PC-9 (cell line): ENCODE results near the gene MPV17. TPM values are rescaled to one million over a fixed set of nuclear protein-coding genes. Genes with fewer than 3 reads are reported as not detected.

Experiments
- BruUV-seq: library from RNA; stranded (reverse); fragments of 400-500 nt; replicated peaks from 2 replicates; lab custom pipeline; 2021; lab: Mats Ljungman, UMichigan
- CTCF ChIA-PET: fragments of 300-600 bp; sonication (Branson Sonifier 250); formaldehyde crosslinking; loops from one replicate; lab custom pipeline; 2022; ENCODE audit warnings: antibody characterized with exemption; lab: Charles Lee
- POLR2A ChIA-PET: fragments of 300-600 bp; sonication (Branson Sonifier 250); formaldehyde crosslinking; loops from one replicate; lab custom pipeline; 2022; ENCODE audit warnings: antibody characterized with exemption; ENCODE audit not compliant: unreplicated experiment; lab: Charles Lee
- DNase-seq, 2 experiments: peaks; one replicate each; pipeline versions ENCODE4 v3.0.0 to v3.0.0-alpha.2; 2015 to 2022; ENCODE audit warnings: mixed read lengths in 1 of 2
- H2AFZ ChIP-seq: fragments of 200-600 bp; sonication (generic); 2 replicates; pipeline ENCODE4 v1.8.1; 2017; ENCODE audit warnings: antibody characterized with exemption
- H3F3A ChIP-seq: fragments of 200-600 bp; sonication (generic); 2 replicates; pipeline ENCODE4 v1.8.1; 2017; ENCODE audit warnings: antibody characterized with exemption, mild to moderate bottlenecking, low read depth; ENCODE audit not compliant: insufficient read depth
- H3K27ac ChIP-seq: fragments of 200-600 bp; sonication (generic); 2 replicates; pipeline ENCODE4 v1.6.1; 2016; ENCODE audit warnings: mixed run types
- H3K27me3 ChIP-seq: fragments of 200-600 bp; sonication (generic); 2 replicates; pipeline ENCODE4 v1.6.1; 2016; ENCODE audit warnings: low read depth, mixed run types; ENCODE audit not compliant: insufficient read depth
- H3K36me3 ChIP-seq: fragments of 200-600 bp; sonication (generic); 2 replicates; pipeline ENCODE4 v1.6.1; 2016; ENCODE audit warnings: low read depth, mixed run types
- H3K4me1 ChIP-seq: fragments of 200-600 bp; sonication (generic); replicated peaks from 2 replicates; pipeline ENCODE4 v1.6.1; 2016; ENCODE audit warnings: mixed run types; ENCODE audit not compliant: insufficient read depth
- H3K4me2 ChIP-seq: fragments of 200-600 bp; sonication (generic); 2 replicates; pipeline ENCODE4 v1.6.1; 2017; ENCODE audit warnings: mixed run types
- H3K4me3 ChIP-seq: fragments of 200-600 bp; sonication (generic); 2 replicates; pipeline ENCODE4 v1.6.1; 2016; ENCODE audit warnings: mixed run types
- H3K79me2 ChIP-seq: fragments of 200-600 bp; sonication (generic); 2 replicates; pipeline ENCODE4 v1.6.1; 2017; ENCODE audit warnings: low read depth, mixed run types
- H3K9me2 ChIP-seq: fragments of 200-600 bp; sonication (generic); 2 replicates; pipeline ENCODE4 v1.8.1; 2017; ENCODE audit warnings: mild to moderate bottlenecking; ENCODE audit not compliant: insufficient read depth
- H3K9me3 ChIP-seq: fragments of 200-600 bp; sonication (generic); 2 replicates; pipeline ENCODE4 v1.8.1; 2016; ENCODE audit warnings: low read depth; ENCODE audit not compliant: insufficient read depth
- H4K20me1 ChIP-seq: fragments of 200-600 bp; sonication (generic); 2 replicates; pipeline ENCODE4 v1.8.1; 2017; ENCODE audit not compliant: insufficient read depth
- EZH2 ChIP-seq: fragments of 200-600 bp; sonication (generic); IDR thresholded peaks from 2 replicates; pipeline ENCODE4 v1.8.0; 2017; ENCODE audit warnings: antibody characterized with exemption, low read depth
- intact Hi-C: fragments of 100-400 bp; cut with micrococcal nuclease; formaldehyde crosslinking; loops from one replicate; pipeline ENCODE4 v1.10.0; 2022; ENCODE audit not compliant: unreplicated experiment
- total RNA-seq: library from RNA; stranded (reverse); gene quantifications from 2 replicates; pipeline ENCODE4 v1.2.3, GENCODE V29; 2021
- TF ChIP-seq, protein P1 (sequence below): fragments of 200-600 bp; sonication (generic); conservative IDR thresholded peaks from 2 replicates; pipeline ENCODE4 v1.6.1; 2017; ENCODE audit warnings: mixed run types, antibody characterized with exemption, mild to moderate bottlenecking, moderate library complexity

The MPV17 gene
- total RNA-seq, 1 experiment from 2014 or later, result 47.5 TPM

- TF ChIP-seq EZH2, result no peak
- TF ChIP-seq, protein P1, sequence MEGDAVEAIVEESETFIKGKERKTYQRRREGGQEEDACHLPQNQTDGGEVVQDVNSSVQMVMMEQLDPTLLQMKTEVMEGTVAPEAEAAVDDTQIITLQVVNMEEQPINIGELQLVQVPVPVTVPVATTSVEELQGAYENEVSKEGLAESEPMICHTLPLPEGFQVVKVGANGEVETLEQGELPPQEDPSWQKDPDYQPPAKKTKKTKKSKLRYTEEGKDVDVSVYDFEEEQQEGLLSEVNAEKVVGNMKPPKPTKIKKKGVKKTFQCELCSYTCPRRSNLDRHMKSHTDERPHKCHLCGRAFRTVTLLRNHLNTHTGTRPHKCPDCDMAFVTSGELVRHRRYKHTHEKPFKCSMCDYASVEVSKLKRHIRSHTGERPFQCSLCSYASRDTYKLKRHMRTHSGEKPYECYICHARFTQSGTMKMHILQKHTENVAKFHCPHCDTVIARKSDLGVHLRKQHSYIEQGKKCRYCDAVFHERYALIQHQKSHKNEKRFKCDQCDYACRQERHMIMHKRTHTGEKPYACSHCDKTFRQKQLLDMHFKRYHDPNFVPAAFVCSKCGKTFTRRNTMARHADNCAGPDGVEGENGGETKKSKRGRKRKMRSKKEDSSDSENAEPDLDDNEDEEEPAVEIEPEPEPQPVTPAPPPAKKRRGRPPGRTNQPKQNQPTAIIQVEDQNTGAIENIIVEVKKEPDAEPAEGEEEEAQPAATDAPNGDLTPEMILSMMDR, result no peak
- Histone ChIP-seq H3K27ac (no peak overlapping the region), H2AFZ (no peak overlapping the region), H3K9me2 (no peaks in the 10 kb centered on the region), H3K9me3 (no peaks in the 10 kb centered on the region), H3K4me3 (no peak overlapping the region), H3K4me2 (no peak overlapping the region), H3K4me1 (peaks cover 22% of the 10 kb centered on the region), H3K27me3 (no peaks in the 10 kb centered on the region), H3K36me3 (no peaks in the 10 kb centered on the region), H3F3A (peaks cover 19% of the 10 kb centered on the region), H4K20me1 (peaks cover 39% of the 10 kb centered on the region), H3K79me2 (peaks cover 92% of the 10 kb centered on the region)
- CTCF ChIA-PET, result no interaction called here
- POLR2A ChIA-PET, result no interaction called here
- intact Hi-C loops, result no loop called here
- DNase-seq, result no peak
- no TSS peak for BruUV-seq
Observed at GRCh38 chr2:27351802-27352598, 29.1 kb upstream of the MPV17 start.

DNA sequence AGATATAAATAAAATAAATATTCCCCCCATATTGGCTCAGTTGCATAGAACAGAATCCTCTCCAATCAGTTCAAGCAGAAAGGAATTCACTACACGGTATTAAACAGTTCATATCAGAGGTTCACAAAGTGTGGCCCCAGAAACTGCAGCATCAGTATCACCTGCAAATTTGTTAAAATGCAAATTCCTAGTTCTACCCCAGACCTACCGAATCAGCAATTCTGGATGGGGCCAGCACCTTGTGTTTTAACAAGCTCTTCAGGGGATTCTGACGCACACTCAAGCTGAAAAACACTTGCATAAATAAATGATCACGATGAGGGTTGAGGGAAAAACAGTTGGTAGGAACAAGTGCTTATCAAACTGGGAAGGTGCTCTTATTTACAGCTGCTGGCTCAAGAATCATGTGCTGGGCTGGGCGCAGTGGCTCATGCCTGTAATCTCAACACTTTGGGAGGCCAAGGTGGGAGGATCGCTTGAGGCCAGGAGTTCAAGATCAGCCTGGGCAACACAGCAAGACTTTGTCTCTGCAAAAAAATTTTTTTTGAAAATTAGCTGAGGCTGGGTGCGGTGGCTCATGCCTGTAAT lies 27.3 kb upstream of the MPV17 start:
- CTCF ChIA-PET, result interaction anchor here (0.6 to 0.7 kb wide), 2 partner anchors 16 to 334 kb away, joined by 6 to 9 read pairs; no protein-coding TSS in a partner anchor
- H3F3A ChIP-seq, result peaks cover 4% of the 10 kb centered on the region; the same call in 1 of the 2 replicates
- no peak for DNase-seq

DNA sequence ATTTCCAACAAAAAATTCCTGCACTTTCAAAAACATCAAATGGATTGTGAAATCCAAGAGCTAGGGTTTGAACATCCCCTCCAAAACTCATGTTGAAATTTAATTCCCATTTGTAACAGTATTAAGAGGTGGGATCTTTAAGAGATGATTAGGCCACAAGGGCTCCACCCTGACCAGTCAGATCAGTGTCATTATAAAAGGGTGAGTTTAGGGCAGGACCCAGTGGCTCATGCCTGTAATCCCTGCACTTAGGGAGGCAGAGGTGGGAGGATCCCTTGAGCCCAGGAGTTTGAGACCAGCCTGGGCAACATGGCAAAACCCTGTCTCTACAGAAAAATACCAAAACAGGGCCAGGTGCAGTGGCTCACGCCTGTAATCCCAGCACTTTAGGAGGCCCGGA lies 24.7 kb upstream of the MPV17 start:
- H3K4me3 ChIP-seq, result no peak overlapping the region
- no peak for TF ChIP-seq EZH2
- TF ChIP-seq, protein P1, result no peak
- no peaks in the 10 kb centered on the region for H3K4me1 ChIP-seq
- intact Hi-C loops, result no loop called here
- H4K20me1 ChIP-seq, result peaks cover 45% of the 10 kb centered on the region
- CTCF ChIA-PET, result no interaction called here
- H2AFZ ChIP-seq, result no peak overlapping the region
- no peaks in the 10 kb centered on the region for H3K9me2 ChIP-seq
- no peaks in the 10 kb centered on the region for H3K9me3 ChIP-seq
- DNase-seq, result no peak
- peaks cover 90% of the 10 kb centered on the region for H3K79me2 ChIP-seq
- H3K4me2 ChIP-seq, result no peak overlapping the region
- peaks cover 10% of the 10 kb centered on the region; the same call in 1 of the 2 replicates for H3K36me3 ChIP-seq
- H3F3A ChIP-seq, result no peaks in the 10 kb centered on the region
- no peaks in the 10 kb centered on the region for H3K27me3 ChIP-seq
- H3K27ac ChIP-seq, result no peak overlapping the region
- POLR2A ChIA-PET, result no interaction called here
- no TSS peak for BruUV-seq

More for the DNA sequence above, 27.3 kb upstream of the MPV17 start:
- intact Hi-C loops, result no loop called here
- Histone ChIP-seq H4K20me1 (peaks cover 39% of the 10 kb centered on the region), H3K27ac (no peak overlapping the region), H3K4me1 (peaks cover 16% of the 10 kb centered on the region), H3K4me2 (no peak overlapping the region), H3K27me3 (no peaks in the 10 kb centered on the region), H3K9me3 (no peaks in the 10 kb centered on the region), H3K9me2 (no peaks in the 10 kb centered on the region), H3K36me3 (no peaks in the 10 kb centered on the region), H2AFZ (no peak overlapping the region), H3K4me3 (no peak overlapping the region), H3K79me2 (peaks cover 97% of the 10 kb centered on the region)
- no TSS peak for BruUV-seq
- POLR2A ChIA-PET, result no interaction called here
- TF ChIP-seq, protein P1, result no peak
- no peak for TF ChIP-seq EZH2
